Activated B cell treated with CpG ODN at 0.5 μM for 24 hours (primary cell): Measurements from ENCODE around the gene SPOP. TPM values are rescaled to one million over a fixed set of nuclear protein-coding genes. Genes with fewer than 3 reads are reported as not detected.
"Not testable (repeated sequence)": the region's sequence is repeated elsewhere in the genome, so short reads cannot be mapped to it uniquely, and the experiment has no call there.

Experiments used
- ATAC-seq: fragments of 200-7000 bp; cut with Tn5 transposase; one replicate; pipeline ENCODE4 v1.10.0; 2021; ENCODE audit warnings: low read depth, mild to moderate bottlenecking, moderate library complexity
- CTCF ChIA-PET: fragments of 350-600 bp; sonication (Branson Sonifier 250); formaldehyde crosslinking; loops from one replicate; lab custom pipeline; 2021; ENCODE audit warnings: antibody characterized with exemption; lab: Charles Lee
- POLR2A ChIA-PET: fragments of 350-600 bp; sonication (Branson Sonifier 250); formaldehyde crosslinking; loops from one replicate; lab custom pipeline; 2021; ENCODE audit warnings: antibody characterized with exemption; lab: Charles Lee
- DNase-seq: peaks from one replicate; pipeline ENCODE4 v3.0.0; 2022
- H3K27ac Mint-ChIP-seq: one replicate; pipeline ENCODE4 v1.8.0; 2020; ENCODE audit warnings: mixed read lengths
- H3K27me3 Mint-ChIP-seq: one replicate; pipeline ENCODE4 v1.8.0; 2021; ENCODE audit warnings: mixed read lengths
- H3K36me3 Mint-ChIP-seq: one replicate; pipeline ENCODE4 v1.8.0; 2021; ENCODE audit warnings: low read depth, mixed read lengths
- H3K4me1 Mint-ChIP-seq: one replicate; pipeline ENCODE4 v1.8.0; 2021; ENCODE audit warnings: mixed read lengths
- H3K4me3 Mint-ChIP-seq: one replicate; pipeline ENCODE4 v1.8.0; 2020; ENCODE audit warnings: mild to moderate bottlenecking, mixed read lengths
- H3K9me3 Mint-ChIP-seq: one replicate; pipeline ENCODE4 v1.8.0; 2020; ENCODE audit warnings: mixed read lengths
- intact Hi-C: fragments of 100-400 bp; cut with micrococcal nuclease; formaldehyde crosslinking; loops from one replicate; pipeline ENCODE4 v1.15.1; 2024
- total RNA-seq: library from RNA; stranded (reverse); gene quantifications from 2 replicates; pipeline ENCODE4 v1.2.3, GENCODE V29; 2022
- TF ChIP-seq, protein P1 (sequence below): fragments of 200-600 bp; IDR thresholded peaks from one replicate; pipeline ENCODE4 v1.8.0; 2022; ENCODE audit warnings: antibody characterized with exemption, mild to moderate bottlenecking

The SPOP gene
- total RNA-seq, 1 donor from 2014 or later = 65.8 TPM

DNA sequence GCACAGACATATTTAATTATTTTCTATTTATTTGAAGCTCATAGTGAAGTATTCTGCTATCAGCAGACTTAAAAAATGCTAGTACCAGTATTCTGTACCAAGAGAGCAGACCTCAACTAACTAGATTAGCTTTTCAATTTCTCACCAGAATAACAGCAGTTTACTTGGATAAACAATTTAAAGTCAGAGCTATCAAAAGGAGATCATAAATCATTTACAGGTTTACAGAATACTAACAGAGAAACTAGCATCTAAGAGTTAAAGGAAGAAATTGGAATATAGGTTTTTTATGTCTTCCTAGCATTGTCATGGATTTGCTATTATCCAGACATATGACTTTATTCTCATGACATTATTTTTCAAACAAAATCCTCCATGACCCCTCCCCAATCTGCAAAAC is 3.4 kb downstream of the SPOP start:
- POLR2A ChIA-PET = interaction anchor here (0.6 to 2.3 kb wide), 2 partner anchors 33 to 125 kb away, joined by 3 to 6 read pairs; partner anchors contain the start of gene SLC35B1
- peaks cover 50% of the 10 kb centered on the region for H3K4me1 Mint-ChIP-seq
- H3K4me3 Mint-ChIP-seq = no peak overlapping the region

DNA sequence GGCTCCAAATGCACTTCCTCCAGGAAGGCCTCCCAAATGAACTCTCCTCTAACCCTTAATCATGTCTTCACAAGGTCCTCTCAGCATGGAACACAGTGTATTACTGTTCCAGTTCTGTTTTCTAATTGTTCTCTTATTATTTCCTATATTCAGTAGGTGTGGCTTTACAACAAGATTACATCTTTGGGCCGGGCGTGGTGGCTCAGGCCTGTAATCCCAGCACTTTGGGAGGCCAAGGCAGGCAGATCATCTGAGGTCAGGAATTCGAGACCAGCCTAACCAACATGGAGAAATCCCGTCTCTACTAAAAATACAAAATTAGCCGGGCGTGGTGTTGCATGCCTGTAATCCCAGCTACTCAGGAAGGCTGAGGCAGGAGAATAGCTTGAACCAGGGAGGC is 4.2 kb downstream of the SPOP start:
- H3K27me3 Mint-ChIP-seq, CTCF ChIA-PET, ATAC-seq, H3K9me3 Mint-ChIP-seq, DNase-seq, H3K4me3 Mint-ChIP-seq: not testable (repeated sequence)
- intact Hi-C loops = loop anchor here (10.0 kb wide), 2 partner anchors 259 to 421 kb away; partner anchors contain the start of genes PDK2 and PHB1
- Mint-ChIP-seq H3K27ac (peak overlapping the region; percentile 66), H3K4me1 (peaks cover 50% of the 10 kb centered on the region), H3K36me3 (peaks cover 36% of the 10 kb centered on the region)
- POLR2A ChIA-PET = interaction anchor here (0.6 kb wide), 1 partner anchor 126 kb away, joined by 3 read pairs; no protein-coding TSS in a partner anchor

More for the DNA sequence above, 3.4 kb downstream of the SPOP start:
- Mint-ChIP-seq H3K9me3 (no peaks in the 10 kb centered on the region), H3K36me3 (peaks cover 36% of the 10 kb centered on the region), H3K27ac (peak overlapping the region; percentile 99), H3K27me3 (no peaks in the 10 kb centered on the region)
- ATAC-seq = no peak
- CTCF ChIA-PET = interaction anchor here (1.0 kb wide), 1 partner anchor 22 kb away, joined by 3 read pairs; no protein-coding TSS in a partner anchor
- no peak for DNase-seq
- TF ChIP-seq, protein P1, sequence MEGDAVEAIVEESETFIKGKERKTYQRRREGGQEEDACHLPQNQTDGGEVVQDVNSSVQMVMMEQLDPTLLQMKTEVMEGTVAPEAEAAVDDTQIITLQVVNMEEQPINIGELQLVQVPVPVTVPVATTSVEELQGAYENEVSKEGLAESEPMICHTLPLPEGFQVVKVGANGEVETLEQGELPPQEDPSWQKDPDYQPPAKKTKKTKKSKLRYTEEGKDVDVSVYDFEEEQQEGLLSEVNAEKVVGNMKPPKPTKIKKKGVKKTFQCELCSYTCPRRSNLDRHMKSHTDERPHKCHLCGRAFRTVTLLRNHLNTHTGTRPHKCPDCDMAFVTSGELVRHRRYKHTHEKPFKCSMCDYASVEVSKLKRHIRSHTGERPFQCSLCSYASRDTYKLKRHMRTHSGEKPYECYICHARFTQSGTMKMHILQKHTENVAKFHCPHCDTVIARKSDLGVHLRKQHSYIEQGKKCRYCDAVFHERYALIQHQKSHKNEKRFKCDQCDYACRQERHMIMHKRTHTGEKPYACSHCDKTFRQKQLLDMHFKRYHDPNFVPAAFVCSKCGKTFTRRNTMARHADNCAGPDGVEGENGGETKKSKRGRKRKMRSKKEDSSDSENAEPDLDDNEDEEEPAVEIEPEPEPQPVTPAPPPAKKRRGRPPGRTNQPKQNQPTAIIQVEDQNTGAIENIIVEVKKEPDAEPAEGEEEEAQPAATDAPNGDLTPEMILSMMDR = no peak
- intact Hi-C loops = loop anchor here (10.0 kb wide), 2 partner anchors 260 to 420 kb away; partner anchors contain the start of genes PDK2 and PHB1

DNA sequence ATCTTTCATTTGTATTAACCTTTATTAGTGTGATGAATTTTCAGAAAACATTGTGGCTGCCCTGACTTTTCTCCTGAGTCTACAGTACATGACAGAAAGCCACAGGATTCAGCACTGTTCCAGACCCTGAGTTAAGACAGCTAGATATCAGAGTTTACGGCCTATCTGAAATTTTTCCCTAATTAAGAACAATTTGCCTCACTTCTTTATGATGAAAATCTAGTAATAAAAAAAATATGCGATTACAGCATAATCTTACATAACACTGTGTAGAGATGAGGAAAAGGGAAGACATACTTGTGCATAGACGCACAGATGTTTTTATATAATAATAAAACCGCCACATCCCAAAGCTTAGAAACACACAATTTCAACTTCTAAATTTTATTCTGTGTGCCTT is 7.3 kb downstream of the SPOP start:
- DNase-seq = no peak
- intact Hi-C loops = loop anchor here (10.0 kb wide), 2 partner anchors 256 to 424 kb away; partner anchors contain the start of genes PDK2 and PHB1
- Mint-ChIP-seq H3K4me1 (peaks cover 30% of the 10 kb centered on the region), H3K4me3 (no peak overlapping the region), H3K27me3 (no peaks in the 10 kb centered on the region), H3K36me3 (peaks cover 29% of the 10 kb centered on the region), H3K9me3 (no peaks in the 10 kb centered on the region), H3K27ac (no peak overlapping the region)
- ATAC-seq = no peak
- CTCF ChIA-PET = interaction anchor here (0.8 kb wide), 1 partner anchor 24 kb away, joined by 3 read pairs; no protein-coding TSS in a partner anchor
- POLR2A ChIA-PET = interaction anchor here (1.3 kb wide), 1 partner anchor 10 kb away, joined by 3 read pairs; no protein-coding TSS in a partner anchor
- TF ChIP-seq, protein P1 = no peak

DNA sequence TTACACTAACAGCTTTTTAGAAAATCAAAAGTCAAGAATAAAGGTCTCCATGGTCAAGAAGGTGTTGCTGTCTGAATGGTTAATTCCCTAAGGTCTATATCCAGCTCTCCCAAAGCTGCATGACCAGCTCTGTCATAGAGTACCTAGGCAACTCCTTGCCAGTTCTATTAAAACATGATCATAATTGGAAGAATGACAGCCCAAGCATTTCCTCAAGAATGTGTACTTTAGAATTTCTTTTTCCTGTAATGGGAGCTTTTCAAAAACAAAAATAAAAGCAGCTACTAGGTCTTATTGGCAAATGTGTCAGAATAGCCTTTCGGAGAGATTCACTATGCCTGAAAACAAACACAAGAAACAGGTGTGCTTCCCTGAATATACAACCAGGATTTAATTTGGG is 7.9 kb downstream of the SPOP start:
- H3K36me3 Mint-ChIP-seq = peaks cover 24% of the 10 kb centered on the region
- ATAC-seq (no peak), DNase-seq (no peak)
- H3K9me3 Mint-ChIP-seq = no peaks in the 10 kb centered on the region
- TF ChIP-seq, protein P1 = no peak
- POLR2A ChIA-PET = interaction anchor here (1.3 kb wide), 1 partner anchor 9 kb away, joined by 3 read pairs; no protein-coding TSS in a partner anchor
- no peak overlapping the region for H3K27ac Mint-ChIP-seq
- intact Hi-C loops = loop anchor here (10.0 kb wide), 2 partner anchors 255 to 425 kb away; partner anchors contain the start of genes PDK2 and PHB1
- H3K27me3 Mint-ChIP-seq = no peaks in the 10 kb centered on the region
- H3K4me1 Mint-ChIP-seq = peaks cover 24% of the 10 kb centered on the region
- no peak overlapping the region for H3K4me3 Mint-ChIP-seq
- CTCF ChIA-PET = no interaction called here

DNA sequence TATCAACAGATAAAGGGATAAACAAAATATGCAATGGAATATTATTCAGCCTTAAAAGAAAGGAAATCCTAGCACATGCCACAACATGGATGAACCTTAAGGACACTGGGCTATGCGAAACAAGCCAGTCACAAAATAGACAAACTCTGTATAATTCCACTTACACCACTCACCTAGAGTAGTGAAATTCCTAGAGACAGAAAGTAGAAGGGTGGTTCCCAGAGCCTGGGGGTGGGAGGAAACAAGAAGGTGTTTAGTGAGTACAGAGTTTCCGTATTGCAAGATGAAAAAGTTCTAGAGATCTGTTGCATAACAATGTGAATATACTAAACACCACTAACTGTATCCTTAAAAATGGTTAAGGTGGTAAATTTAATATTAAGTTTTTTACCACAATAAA is 10.0 kb downstream of the SPOP start:
- DNase-seq (no peak), ATAC-seq (no peak)
- ChIA-PET CTCF (no interaction called here), POLR2A (interaction anchor here (0.6 kb wide), 1 partner anchor 54 kb away, joined by 4 read pairs; no protein-coding TSS in a partner anchor)
- Mint-ChIP-seq H3K9me3 (no peaks in the 10 kb centered on the region), H3K27ac (no peak overlapping the region), H3K4me3 (no peak overlapping the region), H3K36me3 (peaks cover 18% of the 10 kb centered on the region), H3K4me1 (peaks cover 25% of the 10 kb centered on the region), H3K27me3 (no peaks in the 10 kb centered on the region)
- TF ChIP-seq, protein P1 = no peak
- intact Hi-C loops = no loop called here
